GM21447 (cell line): ENCODE data around the gene NCAPD3.
"Not testable (repeated sequence)": the region's sequence is repeated elsewhere in the genome, so short reads cannot be mapped to it uniquely, and the experiment has no call there.

ENCODE experiments used
- ATAC-seq: cut with Tn5 transposase; IDR thresholded peaks from one replicate; pipeline ENCODE4 v1.9.1; 2021; ENCODE audit not compliant: unreplicated experiment

The NCAPD3 gene

DNA sequence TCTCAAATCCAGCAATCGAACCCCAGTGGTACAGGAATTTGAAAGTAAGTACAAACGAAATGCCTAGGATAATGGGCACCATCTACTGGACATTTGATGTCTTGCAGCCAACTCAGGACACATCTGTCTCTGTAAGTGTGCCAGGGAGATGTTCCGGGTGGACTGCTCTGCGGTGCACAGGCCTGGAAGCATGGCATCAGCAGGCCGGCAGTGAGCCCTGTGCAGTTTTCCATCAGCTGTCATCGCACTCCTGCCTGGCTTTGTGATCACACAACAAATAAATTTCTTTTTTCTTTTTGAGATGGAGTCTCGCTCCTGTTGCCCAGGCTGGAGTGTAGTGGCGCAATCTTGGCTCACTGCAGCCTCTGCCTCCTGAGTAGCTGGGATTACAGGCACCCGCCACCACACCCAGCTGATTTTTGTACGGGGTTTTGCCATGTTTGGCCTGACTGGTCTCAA, 83.9 kb downstream of the NCAPD3 start:
- ATAC-seq = no peak

DNA sequence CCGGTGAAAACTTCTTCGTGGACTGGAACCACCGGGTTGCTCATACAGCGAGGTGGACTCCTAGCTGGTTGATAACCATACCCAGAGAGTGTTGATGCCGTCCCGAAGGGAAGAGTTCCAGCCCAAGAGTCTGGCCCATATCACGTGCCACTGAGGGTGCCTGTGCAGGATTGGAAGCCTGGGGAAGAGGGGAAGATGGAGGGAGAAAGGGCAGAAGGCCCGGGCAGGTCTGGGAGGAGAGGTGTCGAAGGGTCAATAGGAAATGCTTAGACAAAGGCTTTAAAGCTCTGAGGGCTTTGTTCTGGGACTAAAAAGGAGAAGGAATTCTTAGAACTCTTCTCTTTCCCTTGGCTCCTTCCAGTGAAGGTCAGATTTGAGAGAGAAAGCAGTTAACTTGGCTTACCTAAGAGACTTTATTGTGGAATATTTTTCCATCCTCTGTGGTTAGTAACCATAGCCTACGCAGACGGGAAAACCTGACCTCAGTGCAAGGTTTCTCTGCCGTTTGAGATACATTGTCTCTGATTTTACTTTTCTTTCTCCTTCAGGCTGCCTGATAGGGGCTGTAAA, 84.4 kb downstream of the NCAPD3 start:
- ATAC-seq = no peak

DNA sequence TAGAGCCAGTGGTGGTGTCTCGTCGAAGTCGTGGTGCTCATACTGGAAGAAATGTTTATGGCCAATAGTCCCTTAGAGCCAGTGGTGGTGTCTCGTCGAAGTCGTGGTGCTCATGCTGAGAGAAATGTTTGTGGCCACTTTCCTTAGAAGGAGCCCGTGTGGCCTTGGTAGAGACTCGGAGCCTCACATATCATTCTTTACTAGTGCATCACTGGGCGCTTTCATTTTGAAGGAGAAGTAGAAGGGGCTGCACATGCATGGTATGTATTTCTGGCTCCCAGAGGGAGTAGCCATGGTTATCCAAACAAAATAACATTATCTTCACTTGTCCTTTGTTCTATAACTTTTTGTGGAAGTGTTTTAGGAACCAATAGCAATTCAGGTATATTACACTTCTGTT, 85.4 kb downstream of the NCAPD3 start:
- no peak for ATAC-seq

DNA sequence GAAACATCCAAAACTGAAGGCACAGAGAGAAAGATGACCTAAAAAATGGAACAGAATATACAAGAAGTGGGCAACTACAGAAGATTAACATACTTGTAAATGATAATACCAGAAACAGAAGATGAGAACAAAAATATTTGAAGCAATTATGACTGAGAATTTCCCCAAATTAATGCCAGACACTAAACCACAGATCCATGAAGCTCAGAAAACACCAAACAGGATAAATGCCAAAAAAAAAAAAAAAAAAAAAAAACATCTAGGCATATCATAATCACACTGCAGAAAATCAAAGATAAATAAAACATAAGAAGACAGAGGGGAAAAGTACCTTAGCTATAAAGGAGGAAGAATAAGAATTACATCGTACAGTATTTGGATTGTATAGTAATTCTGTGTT, 89.6 kb downstream of the NCAPD3 start:
- ATAC-seq = no peak

DNA sequence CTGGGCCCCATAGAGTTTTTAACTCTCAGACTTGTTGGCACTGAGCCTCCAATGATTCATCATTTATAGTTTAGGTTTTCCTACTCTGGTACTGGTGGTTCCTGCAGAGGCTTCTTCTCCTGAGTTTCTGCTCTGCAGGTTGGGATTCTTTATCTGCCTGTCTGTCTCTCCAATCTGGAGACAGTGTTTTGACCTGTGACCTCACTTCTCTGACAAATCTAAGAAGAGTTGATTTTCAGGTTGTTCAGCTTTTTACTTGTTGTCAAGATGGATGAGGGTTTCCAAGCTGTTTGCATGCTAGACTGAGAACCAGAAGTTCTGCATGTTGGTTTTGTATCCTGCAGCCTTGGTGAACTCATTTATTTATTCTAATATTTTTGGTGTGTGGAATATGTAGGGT, 91.0 kb downstream of the NCAPD3 start:
- ATAC-seq = no peak

DNA sequence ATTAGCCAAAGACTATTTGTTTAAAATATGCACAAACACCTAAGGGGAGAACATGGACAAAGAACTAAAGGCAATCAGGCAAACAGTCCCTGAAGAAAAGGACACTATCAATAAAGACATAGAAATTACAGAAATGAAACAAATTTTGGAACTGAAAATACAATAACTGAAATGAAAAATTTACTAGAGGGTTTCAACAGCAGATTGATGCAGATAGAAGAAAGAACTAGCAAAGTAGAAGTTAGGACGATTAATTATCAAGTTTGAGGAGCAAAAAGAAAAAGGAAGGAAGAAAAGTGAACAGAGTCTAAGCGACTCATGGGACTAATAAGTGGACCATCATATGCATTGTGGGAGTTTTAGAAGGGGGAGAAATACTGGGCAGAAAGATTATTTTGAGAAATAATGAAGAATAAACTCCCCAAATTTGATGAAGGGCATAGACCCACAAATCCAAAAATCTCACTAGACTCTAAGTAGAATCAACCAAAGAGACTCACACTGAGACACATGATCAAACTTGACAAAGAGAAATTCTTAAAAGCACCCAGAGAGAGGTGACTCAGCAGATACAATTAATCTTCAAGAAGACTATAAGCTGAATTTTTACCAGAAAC, 92.0 kb downstream of the NCAPD3 start:
- ATAC-seq = no peak

DNA sequence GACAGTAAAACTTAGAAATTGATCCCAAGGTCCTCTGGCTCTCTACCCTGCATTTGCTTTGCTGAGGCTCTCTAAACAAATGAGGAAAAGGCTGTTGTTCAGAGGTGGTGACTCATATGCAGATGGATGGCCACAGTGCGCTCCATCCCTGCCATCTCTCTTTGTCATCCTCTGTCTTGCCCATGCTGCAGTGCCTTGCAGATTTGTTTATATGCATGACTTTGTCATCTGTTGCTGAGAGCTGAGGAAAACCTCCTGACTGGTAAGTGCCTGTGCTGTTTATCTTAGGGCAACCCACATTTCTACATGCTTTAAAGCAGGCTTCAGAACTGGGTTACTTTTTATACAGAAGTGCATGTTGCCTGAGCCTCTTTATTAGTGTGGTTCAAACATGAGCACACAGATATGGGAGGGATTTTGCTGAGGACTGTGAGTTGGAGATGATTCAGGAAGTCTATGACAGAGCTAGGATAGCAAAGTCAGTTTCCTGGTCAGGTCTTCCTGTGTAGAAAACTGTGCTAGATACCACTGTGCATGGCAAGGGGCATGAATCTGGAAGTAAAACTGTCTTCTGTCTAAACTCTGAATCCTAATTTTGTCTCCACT, 97.4 kb downstream of the NCAPD3 start:
- ATAC-seq = no peak

DNA sequence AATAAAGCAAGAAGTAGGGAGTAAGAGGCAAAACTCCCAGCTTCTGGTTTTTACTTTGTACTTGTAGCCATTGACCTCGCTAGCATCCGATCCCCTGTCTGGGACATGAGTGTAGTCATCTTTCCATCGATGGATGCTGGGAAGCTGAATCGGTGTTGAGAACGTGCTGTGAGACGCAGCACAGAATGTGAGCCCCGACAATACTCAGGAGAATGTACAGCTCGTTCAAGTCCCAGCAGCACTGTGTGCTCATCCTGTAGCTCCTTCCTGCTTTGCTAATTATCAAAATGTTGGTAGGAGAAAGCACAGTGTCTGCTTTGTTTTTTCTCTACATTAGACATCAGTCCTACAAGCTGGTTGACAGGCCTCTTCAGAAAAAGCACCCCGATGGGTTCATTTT, 98.3 kb downstream of the NCAPD3 start:
- no peak for ATAC-seq

DNA sequence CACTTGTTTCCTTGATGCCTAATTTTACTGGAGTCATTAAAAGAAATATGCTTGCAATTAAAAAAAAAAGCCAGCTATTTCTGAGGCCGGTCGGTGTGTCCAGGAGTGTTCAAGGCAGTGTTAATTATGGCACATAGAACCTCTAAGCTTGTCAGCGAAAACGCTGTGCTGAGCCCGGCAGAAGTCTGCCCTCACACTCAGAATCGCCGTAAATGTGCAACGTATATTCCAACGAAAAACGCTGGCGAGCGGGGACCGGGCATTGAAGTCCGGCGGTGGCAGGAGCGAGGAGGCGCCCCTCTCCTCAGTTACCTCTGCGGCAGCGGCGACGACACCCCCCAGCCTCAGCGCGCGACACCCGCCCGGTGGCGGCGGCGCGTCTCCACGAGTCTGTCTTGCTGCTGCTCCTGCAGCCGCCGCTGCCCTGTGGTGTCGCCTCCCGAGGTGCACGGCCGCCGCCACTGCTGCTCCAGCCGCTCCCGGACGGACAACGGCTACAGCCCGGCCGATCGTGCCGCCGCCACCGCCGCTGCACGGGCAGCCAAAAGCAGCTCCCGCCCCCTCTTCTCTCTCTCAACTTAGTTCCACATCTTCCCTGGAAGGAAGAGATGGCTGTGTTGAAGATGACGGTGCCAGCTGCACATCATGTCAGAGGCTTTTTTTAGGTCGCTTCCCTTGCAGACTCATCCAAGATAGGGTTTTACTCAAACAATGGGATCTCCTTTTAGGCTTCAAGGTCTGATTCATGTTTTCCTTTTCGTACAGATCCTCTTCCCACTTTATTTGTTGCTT, 98.9 kb downstream of the NCAPD3 start:
- no peak for ATAC-seq

DNA sequence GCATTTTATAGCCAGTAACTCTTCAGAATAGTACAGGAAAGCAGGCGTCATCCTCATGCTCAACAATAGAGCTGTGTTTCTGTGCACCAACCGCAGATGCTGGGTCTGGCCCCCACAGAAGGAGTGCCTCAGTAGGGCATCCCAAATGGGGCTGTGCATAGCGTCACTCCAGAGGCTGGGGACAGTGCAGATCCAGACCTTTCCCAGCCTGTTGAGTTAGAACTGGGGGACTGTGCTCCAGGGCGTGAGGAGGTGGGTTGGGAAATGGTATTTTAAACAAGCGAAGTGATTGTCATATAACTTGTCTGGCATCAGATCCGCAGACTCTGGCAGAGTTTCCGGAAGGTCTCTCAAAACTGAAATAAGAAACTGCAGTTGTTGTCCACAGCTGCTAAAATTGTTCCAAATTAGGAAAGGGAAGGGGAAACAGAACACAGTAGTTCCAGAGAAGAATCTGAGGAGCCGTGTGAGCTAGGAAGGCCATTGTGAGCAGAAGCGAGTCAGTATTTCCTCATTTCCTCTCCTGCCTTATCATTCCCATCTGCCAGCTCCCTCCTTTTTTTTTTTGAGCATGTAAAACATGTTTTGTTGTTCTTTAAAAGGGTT, 102.7 kb downstream of the NCAPD3 start:
- no peak for ATAC-seq

DNA sequence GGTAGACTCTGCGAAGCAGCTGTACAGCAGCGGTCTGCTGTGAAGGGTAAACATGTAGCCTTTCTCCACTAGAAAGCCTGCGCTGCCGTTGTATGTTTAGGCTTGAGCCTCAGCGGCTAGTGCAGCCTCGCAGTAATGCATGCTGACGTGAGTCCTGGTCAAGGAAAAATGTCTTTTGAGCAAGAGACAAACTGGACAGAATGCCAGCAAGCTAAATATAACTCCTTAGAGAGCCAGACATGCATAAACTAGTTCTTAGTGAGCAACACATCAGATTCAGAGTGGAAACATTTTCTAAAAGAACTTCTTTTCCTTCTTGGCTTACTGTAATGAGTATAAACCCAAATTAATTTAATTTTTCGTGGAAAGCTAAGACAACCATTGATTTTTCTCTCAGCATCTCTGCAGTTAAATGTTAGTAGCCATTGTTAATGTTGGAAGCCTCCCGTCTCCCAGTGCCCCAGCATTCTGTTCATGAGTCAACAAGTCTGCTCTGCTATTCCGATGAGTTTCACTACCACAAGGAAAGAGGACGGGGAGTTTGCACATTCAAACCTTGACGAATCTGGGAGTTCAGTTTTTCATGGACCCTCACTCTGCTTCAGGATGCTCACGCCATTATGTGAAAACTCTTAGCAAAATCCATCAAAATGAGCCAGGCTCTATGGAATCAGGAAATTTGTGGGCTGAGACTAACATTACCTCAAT, 103.5 kb downstream of the NCAPD3 start:
- no peak for ATAC-seq

DNA sequence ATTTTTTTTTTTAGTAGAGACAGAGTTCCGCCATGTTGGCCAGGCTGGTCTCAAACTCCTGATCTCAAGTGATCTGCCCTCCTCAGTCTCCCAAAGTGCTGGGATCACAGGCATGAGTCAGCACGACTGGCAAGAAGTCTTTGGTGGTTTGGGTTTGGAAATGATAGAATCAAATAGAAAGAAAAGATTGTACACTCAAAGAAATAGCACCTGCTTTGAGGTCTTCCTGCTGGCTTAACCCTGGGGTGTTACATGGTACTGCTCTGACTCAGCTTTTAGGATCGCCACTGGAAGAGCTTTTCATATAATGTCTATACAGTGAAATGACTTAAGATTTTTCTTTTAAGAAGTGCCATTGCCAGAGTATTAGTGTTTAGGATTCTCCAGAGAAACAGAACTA, 104.7 kb downstream of the NCAPD3 start:
- ATAC-seq = no peak

DNA sequence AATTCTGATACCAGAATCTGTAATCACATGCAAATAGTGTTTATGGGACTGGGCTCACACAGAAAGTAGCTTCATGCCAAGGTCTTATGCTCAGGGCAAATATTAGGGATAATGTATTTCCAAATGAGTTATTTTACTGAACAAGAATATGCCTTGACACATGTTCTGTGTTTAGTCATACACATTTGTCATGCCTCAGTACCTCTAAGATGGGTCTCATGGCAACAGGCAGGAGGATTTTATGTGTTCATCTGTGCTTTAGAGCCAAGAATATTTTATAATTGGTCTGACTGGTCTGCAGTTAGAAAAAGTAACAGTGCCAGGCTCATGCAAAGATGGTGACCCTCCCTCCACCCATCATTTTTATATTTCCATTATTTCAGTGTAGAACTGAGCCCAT, 105.8 kb downstream of the NCAPD3 start:
- no peak for ATAC-seq

DNA sequence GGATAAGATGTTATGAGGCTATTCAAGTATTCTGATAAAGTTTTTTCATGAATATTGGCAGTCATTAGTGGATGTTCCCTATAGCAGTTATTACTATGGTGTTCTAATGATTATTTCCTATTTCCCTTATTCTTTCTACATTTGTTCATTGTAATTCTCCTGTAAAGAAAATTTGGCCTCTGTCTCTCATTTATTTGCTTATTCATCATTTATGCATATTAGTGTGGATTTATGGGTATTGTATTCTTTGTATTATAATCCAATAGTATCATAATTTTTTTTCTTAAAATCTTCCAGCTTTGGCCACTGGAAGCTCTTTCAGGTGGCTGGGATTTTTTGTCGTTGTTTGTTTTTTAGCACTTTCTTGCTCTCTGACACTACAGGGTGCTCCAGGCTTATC, 107.6 kb downstream of the NCAPD3 start:
- no peak for ATAC-seq

DNA sequence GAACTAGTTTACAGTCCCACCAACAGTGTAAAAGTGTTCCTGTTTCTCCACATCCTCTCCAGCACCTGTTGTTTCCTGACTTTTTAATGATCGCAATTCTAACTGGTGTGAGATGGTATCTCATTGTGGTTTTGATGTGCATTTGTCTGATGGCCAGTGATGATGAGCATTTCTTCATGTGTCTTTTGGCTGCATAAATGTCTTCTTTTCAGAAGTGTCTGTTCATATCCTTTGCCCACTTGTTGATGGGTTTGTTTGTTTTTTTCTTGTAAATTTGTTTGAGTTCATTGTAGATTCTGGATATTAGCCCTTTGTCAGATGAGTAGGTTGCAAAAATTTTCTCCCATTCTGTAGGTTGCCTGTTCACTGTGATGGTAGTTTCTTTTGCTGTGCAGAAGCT, 110.0 kb downstream of the NCAPD3 start:
- not testable (repeated sequence) for ATAC-seq

DNA sequence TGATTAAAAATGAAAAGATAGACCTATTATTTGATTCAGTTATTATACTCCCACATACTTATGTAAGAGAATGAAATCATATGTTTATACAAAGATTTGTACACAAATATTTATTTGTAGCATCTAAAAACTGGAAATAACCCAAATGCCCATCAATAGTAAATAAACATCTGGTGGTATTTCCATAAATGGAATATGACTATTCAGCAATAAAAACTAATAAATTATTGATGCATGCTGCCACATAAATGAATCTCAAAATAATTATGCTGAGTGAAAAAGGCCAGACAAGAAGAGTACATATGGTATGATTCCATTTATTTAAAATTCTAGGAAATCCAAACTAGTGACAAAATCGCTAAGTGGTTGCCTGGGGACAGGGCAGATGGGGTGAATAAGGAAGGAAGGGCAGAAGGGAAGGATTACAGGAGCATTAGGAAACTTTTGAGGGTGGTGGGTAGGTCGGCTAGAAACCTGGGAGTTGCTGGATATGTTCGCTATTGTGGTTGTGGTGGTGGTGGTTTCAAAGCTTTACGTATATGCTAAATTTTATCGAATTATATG, 113.4 kb downstream of the NCAPD3 start:
- ATAC-seq = no peak
